ENCODE data around the gene FAM83E.

FAM83E gene

DNA sequence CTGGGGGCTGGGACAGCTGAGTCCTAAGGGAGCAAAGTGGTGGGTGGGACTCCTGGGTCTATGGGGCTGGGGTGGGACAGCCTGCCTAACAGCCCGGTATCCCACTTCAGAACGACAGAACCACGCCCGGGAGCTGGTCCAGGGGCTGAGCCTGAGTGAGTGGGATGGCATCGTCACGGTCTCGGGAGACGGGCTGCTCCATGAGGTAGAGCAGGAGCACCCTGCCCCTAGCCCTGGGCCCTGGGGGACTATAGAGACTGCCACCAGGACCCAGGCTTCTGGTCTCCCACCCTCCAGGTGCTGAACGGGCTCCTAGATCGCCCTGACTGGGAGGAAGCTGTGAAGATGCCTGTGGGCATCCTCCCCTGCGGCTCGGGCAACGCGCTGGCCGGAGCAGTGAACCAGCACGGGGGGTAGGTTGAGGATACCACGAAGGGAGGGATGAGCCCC lies 13.0 kb upstream of the FAM83E start:
- no peak for DNase-seq

GRCh38 chr19:48627201-48627864 lies 12.5 kb upstream of the FAM83E start:
- DNase-seq: no peak

DNA sequence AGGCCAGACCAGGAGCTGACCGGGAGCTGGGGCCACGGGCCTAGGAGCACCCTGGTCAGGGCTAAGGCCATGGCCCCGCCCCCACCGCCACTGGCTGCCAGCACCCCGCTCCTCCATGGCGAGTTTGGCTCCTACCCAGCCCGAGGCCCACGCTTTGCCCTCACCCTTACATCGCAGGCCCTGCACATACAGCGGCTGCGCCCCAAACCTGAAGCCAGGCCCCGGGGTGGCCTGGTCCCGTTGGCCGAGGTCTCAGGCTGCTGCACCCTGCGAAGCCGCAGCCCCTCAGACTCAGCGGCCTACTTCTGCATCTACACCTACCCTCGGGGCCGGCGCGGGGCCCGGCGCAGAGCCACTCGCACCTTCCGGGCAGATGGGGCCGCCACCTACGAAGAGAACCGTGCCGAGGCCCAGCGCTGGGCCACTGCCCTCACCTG lies 11.0 kb upstream of the FAM83E start:
- DNase-seq: no peak

- no peak for DNase-seq
Observed at GRCh38 chr19:48624791-48625723, 10.2 kb upstream of the FAM83E start.

- no peak for DNase-seq
Observed at GRCh38 chr19:48624067-48624594, 9.3 kb upstream of the FAM83E start.

DNA sequence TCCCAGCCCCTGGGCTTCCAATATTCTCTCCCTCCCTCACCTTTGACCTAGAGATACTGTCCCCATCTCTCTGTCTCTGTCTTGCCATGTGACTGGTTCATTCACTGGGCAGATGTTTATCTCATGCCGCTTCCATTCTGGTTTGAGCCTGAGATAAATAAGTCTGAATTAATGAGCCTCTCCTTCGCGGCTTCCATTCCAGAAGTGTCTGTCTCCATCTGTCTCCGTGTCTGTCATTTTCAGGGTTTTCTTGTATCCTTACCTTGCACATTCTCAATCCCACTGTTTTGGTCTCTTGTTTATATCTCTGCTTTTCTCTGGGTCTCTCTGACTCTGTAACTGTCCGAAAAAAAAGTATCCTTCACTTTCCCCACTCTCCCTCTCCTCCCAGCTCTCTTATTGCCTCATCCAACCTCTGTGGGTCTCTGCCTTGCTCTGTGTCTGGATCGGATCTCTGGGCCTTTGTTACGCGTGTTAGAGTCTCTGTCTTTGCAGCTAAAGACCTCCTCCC lies 8.7 kb upstream of the FAM83E start:
- DNase-seq: no peak

DNA sequence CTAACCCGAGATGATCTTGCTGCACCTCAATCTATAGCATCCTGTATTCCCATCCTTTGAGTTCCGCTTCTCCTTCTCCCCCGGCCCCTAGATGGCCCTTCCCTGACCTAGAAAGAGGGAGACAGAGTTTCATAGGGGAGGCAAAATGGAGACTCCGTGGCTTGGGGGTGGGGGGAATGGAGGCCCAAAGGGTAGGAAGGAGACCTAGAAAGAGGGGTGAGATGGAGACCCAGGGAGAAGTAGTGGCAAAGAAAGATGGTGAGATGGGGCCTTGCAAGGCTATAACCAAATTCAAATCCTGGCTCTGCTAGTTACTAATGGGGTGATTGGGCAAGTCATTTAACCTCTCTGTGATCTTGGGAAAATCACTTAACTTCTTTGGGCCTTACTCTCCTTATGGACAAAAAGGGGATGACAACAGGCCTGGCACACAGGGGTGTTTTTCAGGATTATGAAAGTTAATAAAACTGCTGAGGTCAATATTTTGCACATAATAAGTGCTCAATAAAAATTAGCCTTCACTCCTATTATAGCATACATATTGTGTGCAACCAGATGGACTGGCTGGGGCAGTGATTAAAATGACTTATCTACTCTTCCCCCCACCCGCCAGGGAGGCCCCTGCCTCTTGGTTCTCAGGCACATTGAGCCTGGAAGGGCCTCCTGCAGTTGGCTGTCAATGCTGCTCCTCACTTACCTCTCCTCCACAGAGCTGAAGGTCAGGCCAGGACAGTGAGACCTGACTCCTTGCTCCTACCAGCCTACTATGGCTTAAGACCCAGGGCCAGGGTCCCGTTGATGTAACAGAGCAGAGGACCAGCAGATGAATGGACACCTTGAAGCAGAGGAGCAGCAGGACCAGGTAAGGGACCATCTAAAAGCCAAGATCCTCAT lies 5.1 kb upstream of the FAM83E start:
- no peak for DNase-seq

DNA sequence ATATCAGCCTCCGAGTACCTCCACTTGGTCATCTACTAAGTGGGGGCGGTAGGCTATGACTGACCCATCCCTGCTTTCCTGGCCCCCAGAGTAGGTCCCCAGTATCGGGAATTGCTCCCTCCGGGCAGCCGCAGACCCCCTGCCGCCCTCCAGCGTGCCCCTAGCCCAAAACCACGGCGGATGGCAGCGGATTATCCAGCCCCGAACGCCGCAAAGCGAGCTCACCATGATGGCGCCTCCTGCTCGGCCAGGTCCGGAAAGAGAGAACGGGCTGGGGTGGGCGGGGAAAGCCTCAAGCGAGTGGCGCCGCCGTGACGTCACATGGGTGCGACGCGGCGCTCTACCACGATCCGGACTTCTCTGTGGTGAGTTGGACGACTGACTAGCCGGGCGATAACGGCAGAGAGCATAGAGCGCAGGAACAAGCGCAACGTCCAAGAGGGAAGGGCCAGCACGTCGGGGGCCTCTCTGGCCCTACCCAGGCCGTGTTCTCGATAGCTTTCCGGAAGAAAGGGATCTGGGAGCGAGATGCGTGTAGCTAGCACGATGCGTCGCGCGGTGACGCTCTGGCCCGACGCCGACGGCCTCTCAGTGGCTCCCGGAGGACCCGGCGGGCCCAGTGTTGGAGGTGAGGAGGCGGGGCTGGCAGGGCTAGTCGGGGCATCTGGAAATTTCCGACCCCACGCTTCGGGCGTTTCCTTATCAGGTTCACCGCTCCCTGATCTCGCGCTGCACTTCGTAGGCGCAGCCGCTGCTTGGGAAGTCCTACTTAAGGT lies 4.2 kb upstream of the FAM83E start, which contains the start of the genes RPL18 and SPHK2:
Gene RPL18 (minus strand): TSS at position 263 of the 776 bp plus-strand sequence. CDS start 35 bp downstream, at position 228.
Gene SPHK2 (plus strand): TSS at position 591 of the 776 bp plus-strand sequence. CDS start 1,009 bp downstream, outside the sequence.
- peak; percentile 96 for DNase-seq

DNA sequence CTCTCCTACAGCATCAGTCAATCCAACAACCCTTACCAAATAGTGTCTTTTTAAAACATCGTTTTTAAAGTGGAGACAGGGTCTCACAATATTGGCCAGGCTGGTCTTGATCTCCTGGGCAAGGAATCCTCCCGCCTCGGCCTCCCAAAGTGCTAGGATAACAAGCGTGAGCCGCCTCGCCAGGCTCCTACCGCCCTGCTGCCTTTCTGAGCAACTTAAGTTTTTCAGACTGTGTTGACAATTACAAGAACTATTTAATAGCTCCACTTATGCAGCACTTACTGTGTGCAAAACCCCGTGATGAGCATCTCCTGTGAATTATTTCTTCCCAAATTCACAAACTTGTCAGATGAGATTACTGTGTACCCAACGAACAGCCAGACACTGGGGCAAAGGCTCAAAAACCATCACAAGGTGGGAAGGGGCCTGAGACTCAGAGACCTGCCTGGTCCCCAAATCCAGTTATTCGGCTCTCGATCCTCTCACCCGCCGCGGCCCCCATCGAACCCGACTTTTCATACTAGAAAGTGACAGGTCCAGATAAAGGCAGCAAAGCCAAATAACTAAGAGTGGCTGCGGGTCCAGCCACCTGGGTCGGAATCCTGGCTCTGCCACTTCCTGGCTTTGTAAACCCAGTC lies 3.5 kb upstream of the FAM83E start:
- no peak for DNase-seq

DNA sequence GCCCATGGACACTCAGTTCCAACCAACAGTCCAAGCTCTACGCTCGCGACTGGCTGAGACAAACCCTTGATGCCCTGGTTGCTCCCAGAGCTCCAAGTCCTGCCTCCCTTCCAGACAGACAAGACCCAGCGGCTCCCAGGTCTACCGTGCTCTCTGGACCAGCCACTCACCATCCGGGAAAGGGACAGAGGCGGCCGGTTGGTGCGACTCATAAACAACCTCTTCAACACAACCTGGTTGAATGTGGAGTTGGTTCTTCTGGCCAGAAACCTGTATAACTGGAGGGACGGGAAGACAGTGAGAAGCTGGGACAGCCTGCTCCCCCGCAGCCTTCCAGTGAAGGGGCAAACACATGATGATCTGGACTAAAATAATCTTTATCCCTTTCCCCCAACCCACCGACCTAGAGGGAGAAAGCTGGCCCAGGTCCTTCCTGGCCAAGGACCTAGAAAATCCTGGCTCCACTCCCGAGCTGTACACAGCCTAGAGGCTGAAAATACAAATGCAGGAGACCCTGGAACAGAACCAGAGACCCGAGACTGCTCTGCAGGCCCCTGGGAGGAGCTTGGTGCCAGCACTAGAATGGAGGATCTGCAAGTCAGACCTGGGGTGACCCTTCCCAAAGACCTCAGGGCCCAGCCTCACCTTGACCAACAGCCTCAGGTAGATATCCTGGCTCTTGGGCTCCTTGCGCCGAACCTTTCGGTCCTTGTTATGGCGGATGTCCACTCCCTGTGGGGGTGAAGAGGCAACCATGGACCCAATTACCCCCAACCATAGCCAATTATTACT lies 2.5 kb upstream of the FAM83E start:
- no peak for DNase-seq

DNA sequence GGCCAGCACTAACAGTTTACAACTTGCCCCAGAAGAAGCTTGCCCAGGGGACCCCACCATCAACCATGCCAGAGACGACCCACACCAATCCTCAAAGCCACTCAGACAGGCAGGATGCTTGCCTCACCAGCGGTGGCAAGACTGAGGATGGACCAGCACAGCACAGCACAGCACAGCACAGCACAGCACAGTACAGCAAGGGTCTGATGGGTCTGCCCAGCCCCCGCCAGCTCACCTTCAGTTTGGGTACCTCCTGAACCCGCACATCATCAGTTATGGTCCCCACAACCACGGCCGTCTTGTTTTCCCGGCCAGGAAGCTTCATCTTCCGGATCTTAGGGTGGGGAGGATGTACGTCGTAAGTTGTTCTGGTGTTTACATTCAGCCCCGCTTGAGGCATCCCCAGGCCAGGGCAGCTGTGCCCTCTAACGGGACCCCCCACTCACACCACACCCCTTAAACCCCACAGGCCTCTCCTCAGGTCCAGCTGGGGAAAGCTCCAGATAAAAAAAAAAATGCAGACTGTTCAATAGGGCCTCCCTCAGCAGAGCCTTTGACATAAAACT lies 1.7 kb upstream of the FAM83E start:
- no peak for DNase-seq

GRCh38 chr19:48616041-48616436 lies 1.2 kb upstream of the FAM83E start:
- no peak for DNase-seq

GRCh38 chr19:48615231-48616040 lies 560 bp upstream of the FAM83E start:
- no peak for DNase-seq

- no peak for DNase-seq
Observed at GRCh38 chr19:48613852-48614435, 932 bp downstream of the FAM83E start.

- DNase-seq: no peak
Observed at GRCh38 chr19:48613024-48613851, 1.6 kb downstream of the FAM83E start.

DNA sequence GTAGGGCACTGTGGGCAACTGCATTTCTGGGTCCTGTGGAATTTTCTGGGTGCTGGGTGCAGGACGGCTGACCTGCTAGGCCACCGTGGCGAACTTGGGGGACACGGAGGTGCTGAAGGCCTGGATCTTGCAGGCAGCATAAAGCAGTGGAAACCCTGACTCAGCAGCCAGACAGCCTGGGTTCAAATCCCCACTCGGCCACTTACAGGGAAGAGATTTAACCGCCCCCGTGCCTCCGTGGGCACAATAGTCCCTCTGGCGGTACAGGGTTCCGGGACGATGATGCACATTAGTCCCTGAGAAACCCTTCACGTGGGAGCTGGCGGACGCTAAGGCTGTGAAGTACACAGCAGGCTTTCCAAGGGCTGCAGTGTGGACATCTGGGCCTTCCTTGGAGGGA lies 3.0 kb downstream of the FAM83E start:
- DNase-seq: no peak

GRCh38 chr19:48609571-48610108 lies 5.2 kb downstream of the FAM83E start:
- no peak for DNase-seq

Measured in SIG-M5 (cell line).